ENCODE measurements around the gene AIG1.

The AIG1 gene

DNA sequence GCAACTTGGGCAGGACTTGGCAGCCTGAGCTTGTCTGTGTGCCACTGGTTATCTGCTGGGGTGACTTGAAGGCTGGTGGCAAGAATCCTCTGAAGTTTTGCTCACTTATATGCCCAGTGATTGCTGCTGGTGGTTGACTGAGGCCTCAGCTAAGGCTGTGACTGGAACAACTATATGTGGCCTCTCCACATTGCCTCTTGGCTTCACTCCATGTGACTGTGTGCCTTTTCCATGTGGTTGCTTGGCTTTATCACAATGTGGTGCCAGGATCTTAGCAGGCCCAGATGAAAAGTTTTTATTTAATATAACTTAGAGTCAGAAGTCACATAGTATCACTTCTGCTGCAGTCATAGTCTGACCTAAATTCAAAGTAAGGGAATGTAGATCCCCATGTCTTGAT is 285.3 kb downstream of the AIG1 start:
- TF ChIP-seq, protein P1, sequence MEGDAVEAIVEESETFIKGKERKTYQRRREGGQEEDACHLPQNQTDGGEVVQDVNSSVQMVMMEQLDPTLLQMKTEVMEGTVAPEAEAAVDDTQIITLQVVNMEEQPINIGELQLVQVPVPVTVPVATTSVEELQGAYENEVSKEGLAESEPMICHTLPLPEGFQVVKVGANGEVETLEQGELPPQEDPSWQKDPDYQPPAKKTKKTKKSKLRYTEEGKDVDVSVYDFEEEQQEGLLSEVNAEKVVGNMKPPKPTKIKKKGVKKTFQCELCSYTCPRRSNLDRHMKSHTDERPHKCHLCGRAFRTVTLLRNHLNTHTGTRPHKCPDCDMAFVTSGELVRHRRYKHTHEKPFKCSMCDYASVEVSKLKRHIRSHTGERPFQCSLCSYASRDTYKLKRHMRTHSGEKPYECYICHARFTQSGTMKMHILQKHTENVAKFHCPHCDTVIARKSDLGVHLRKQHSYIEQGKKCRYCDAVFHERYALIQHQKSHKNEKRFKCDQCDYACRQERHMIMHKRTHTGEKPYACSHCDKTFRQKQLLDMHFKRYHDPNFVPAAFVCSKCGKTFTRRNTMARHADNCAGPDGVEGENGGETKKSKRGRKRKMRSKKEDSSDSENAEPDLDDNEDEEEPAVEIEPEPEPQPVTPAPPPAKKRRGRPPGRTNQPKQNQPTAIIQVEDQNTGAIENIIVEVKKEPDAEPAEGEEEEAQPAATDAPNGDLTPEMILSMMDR (conservative IDR thresholded peaks at IDR 0.05): no peak
- no peak overlapping the region for H3K27ac ChIP-seq

DNA sequence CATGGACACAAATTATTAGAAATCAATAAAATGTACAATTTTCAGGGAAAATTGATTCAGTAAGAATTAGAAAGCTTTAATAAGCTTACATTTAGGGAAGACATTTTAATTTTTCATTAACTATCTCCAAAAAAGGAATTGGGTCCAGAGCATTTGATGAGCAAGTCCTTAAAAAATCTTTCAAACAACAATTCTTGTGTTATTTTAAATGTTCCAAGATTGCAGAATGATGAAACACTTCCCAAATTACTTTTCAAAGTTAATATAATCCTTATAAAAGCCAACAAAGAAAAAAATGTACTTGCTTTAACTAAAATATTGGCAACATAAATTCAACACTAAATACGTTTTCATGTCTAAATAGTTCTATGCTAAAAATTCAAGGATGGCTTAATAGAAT is 287.8 kb downstream of the AIG1 start:
- no peak overlapping the region for H3K27ac ChIP-seq
- TF ChIP-seq, protein P1 (conservative IDR thresholded peaks at IDR 0.05): no peak

DNA sequence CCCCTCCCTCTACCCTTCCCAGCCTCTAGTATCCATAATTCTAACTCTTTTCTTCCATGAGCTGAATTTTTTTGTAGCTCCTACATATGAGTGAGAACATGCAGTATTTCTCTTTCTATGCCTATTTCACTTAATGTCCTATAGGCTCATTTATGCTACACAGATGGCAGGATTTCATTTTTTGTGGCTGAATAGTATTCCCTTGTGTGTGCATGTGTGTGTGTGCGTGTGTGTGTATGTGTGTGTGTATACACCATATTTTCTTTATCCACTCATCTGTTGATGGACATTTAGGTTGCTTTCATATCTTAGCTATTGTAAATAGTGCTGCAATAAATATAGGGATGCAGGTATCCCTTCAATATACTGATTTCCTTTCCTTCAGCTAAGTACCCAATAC is 288.8 kb downstream of the AIG1 start:
- no peak overlapping the region for H3K27ac ChIP-seq
- TF ChIP-seq, protein P1 (conservative IDR thresholded peaks at IDR 0.05): no peak

- no peak overlapping the region for H3K27ac ChIP-seq
- TF ChIP-seq, protein P1 (conservative IDR thresholded peaks at IDR 0.05): no peak
These were observed 295.6 kb downstream of the AIG1 start for GRCh38 chr6:143356101-143356880.

DNA sequence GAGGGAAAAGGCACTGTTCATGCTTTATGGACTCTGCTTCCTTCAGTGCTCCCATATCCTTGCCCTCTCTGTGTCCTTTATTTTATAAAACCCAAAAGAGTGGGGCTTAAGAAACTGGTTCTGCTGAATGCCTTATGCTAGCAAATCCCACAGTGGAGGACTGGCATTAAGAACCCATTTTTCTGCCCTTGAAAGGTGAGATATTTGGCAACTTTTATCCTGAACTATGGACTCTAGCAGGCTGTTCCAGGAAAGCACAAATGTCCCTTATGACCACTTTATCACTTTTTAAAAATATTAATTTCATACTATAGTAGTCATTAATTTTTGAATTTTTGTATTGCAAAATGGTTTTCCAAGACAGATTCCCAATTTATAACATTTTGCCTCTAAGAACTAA is 296.5 kb downstream of the AIG1 start:
- TF ChIP-seq, protein P1 (conservative IDR thresholded peaks at IDR 0.05): no peak

GRCh38 chr6:143357561-143358255 is 297.0 kb downstream of the AIG1 start:
- H3K27ac ChIP-seq: no peak overlapping the region
- TF ChIP-seq, protein P1 (conservative IDR thresholded peaks at IDR 0.05): no peak

More for the DNA sequence above, 296.5 kb downstream of the AIG1 start:
- no peak overlapping the region for H3K27ac ChIP-seq

GRCh38 chr6:143361536-143362191 is 301.0 kb downstream of the AIG1 start:
- H3K27ac ChIP-seq: no peak overlapping the region
- TF ChIP-seq, protein P1 (conservative IDR thresholded peaks at IDR 0.05): no peak
